ENCODE data around the gene GUF1.
"Not testable (repeated sequence)": the region's sequence is repeated elsewhere in the genome, so short reads cannot be mapped to it uniquely, and the experiment has no call there.

GUF1 gene

GRCh38 chr4:44728694-44729093, 50.5 kb downstream of the GUF1 start:
- ATAC-seq, H3K36me3 Mint-ChIP-seq, H3K4me3 Mint-ChIP-seq, H3K9me3 Mint-ChIP-seq, H3K27me3 Mint-ChIP-seq, H3K27ac Mint-ChIP-seq: not testable (repeated sequence)
- H3K4me1 Mint-ChIP-seq: peaks cover 24% of the 10 kb centered on the region

GRCh38 chr4:44736900-44737299, 58.7 kb downstream of the GUF1 start:
- H3K4me3 Mint-ChIP-seq: no peak overlapping the region
- H3K27me3 Mint-ChIP-seq: peaks cover 15% of the 10 kb centered on the region
- H3K4me1 Mint-ChIP-seq: peaks cover 10% of the 10 kb centered on the region
- no peaks in the 10 kb centered on the region for H3K36me3 Mint-ChIP-seq
- no peaks in the 10 kb centered on the region for H3K9me3 Mint-ChIP-seq
- no peak for ATAC-seq
- H3K27ac Mint-ChIP-seq: no peak overlapping the region

GRCh38 chr4:44738615-44739014, 60.4 kb downstream of the GUF1 start:
- H3K9me3 Mint-ChIP-seq: no peaks in the 10 kb centered on the region
- H3K27ac Mint-ChIP-seq: no peak overlapping the region
- no peak overlapping the region for H3K4me3 Mint-ChIP-seq
- H3K4me1 Mint-ChIP-seq: peaks cover 10% of the 10 kb centered on the region
- H3K36me3 Mint-ChIP-seq: no peaks in the 10 kb centered on the region
- no peak for ATAC-seq
- peaks cover 14% of the 10 kb centered on the region for H3K27me3 Mint-ChIP-seq

GRCh38 chr4:44740201-44740600, 62.0 kb downstream of the GUF1 start:
- Mint-ChIP-seq H3K4me3 (no peak overlapping the region), H3K27me3 (no peaks in the 10 kb centered on the region), H3K4me1 (peaks cover 10% of the 10 kb centered on the region)

More at GRCh38 chr4:44740201-44740600, 62.0 kb downstream of the GUF1 start:
- no peaks in the 10 kb centered on the region for H3K9me3 Mint-ChIP-seq
- ATAC-seq: no peak
- H3K36me3 Mint-ChIP-seq: no peaks in the 10 kb centered on the region
- no peak overlapping the region for H3K27ac Mint-ChIP-seq

Measured in stimulated activated memory B cell treated with anti-CD40 and anti-IgM and Interleukin-4, amounts not matched to agents 10 μg/mL and 1 μg/mL and 100 μg/mL, for 72 hours (primary cell).